Activated effector memory CD4-positive, alpha-beta T cell treated with Interleukin-2 at 50 U/mL for 16 hours (primary cell): Measurements from ENCODE around the gene MEST.
"Not testable (repeated sequence)": the region's sequence is repeated elsewhere in the genome, so short reads cannot be mapped to it uniquely, and the experiment has no call there.

Experiments
- DNase-seq: peaks from one replicate; pipeline ENCODE4 v3.0.0-alpha.2; 2020

The MEST gene

GRCh38 chr7:130491841-130492522 lies at the start of gene MEST:
MEST (plus strand) TSS chr7:130492085; CDS start chr7:130492314, 229 bp downstream.
- no peak for DNase-seq

- no peak for DNase-seq
Measured at GRCh38 chr7:130442601-130443000, 49.3 kb upstream of the MEST start.

- DNase-seq, result no peak
Measured at GRCh38 chr7:130444234-130444633, 47.7 kb upstream of the MEST start.

- DNase-seq, result no peak
Measured at GRCh38 chr7:130444751-130445407, 47.0 kb upstream of the MEST start.

- DNase-seq, result no peak
Measured at GRCh38 chr7:130446259-130446658, 45.6 kb upstream of the MEST start.

GRCh38 chr7:130451344-130451743 lies 40.5 kb upstream of the MEST start:
- not testable (repeated sequence) for DNase-seq

GRCh38 chr7:130452951-130453350 lies 38.9 kb upstream of the MEST start:
- no peak for DNase-seq

- no peak for DNase-seq
Measured at GRCh38 chr7:130454959-130455358, 36.9 kb upstream of the MEST start.

- no peak for DNase-seq
Measured at GRCh38 chr7:130458257-130458656, 33.6 kb upstream of the MEST start.

- no peak for DNase-seq
Measured at GRCh38 chr7:130461272-130461671, 30.6 kb upstream of the MEST start.

GRCh38 chr7:130463553-130464434 lies 28.1 kb upstream of the MEST start:
- no peak for DNase-seq

GRCh38 chr7:130468612-130469011 lies 23.3 kb upstream of the MEST start:
- DNase-seq, result no peak

- DNase-seq, result no peak
Measured at GRCh38 chr7:130471974-130472373, 19.9 kb upstream of the MEST start.

- no peak for DNase-seq
Measured at GRCh38 chr7:130473289-130473688, 18.6 kb upstream of the MEST start.

GRCh38 chr7:130473876-130474275 lies 18.0 kb upstream of the MEST start:
- no peak for DNase-seq

GRCh38 chr7:130475776-130476175 lies 16.1 kb upstream of the MEST start:
- DNase-seq, result no peak

GRCh38 chr7:130476297-130477150 lies 15.4 kb upstream of the MEST start:
- no peak for DNase-seq

- DNase-seq, result no peak
Measured at GRCh38 chr7:130478991-130479390, 12.9 kb upstream of the MEST start.

- no peak for DNase-seq
Measured at GRCh38 chr7:130479716-130480400, 12.0 kb upstream of the MEST start.

GRCh38 chr7:130481898-130482297 lies 10.0 kb upstream of the MEST start:
- no peak for DNase-seq

GRCh38 chr7:130483031-130483430 lies 8.9 kb upstream of the MEST start:
- DNase-seq, result no peak

- DNase-seq, result no peak
Measured at GRCh38 chr7:130485734-130486113, 6.2 kb upstream of the MEST start.
